Sigmoid colon (tissue), 7 donors: Measurements from ENCODE around the gene ACSL1. TPM values are rescaled to one million over a fixed set of nuclear protein-coding genes. Genes with fewer than 3 reads are reported as not detected.
"Not testable (repeated sequence)": the region's sequence is repeated elsewhere in the genome, so short reads cannot be mapped to it uniquely, and the experiment has no call there.

Experiments used
- DNase-seq: peaks from one replicate; pipeline ENCODE4 v3.0.0-alpha.2; 2019
- H3K27ac ChIP-seq, 4 donors: fragments of 200-600 bp; sonication (generic); one replicate each; pipeline ENCODE4 v1.5.1; 2016 to 2019; ENCODE audit warnings: mild to moderate bottlenecking in 1 of 4
- H3K27me3 ChIP-seq, 3 donors: fragments of 200-600 bp; sonication (generic); one replicate each; pipeline ENCODE4 v1.5.1; 2019; ENCODE audit warnings: mild to moderate bottlenecking in 1 of 3
- H3K36me3 ChIP-seq, 4 donors: fragments of 200-600 bp; sonication (generic); one replicate each; pipeline ENCODE4 v1.5.1; 2016 to 2019
- H3K4me1 ChIP-seq, 4 donors: fragments of 200-600 bp; sonication (generic); one replicate each; pipeline ENCODE4 v1.5.1; 2017 to 2019
- H3K4me3 ChIP-seq, 4 donors: fragments of 200-600 bp; sonication (generic); one replicate each; pipeline ENCODE4 v1.5.1; 2017 to 2019; ENCODE audit warnings: mild to moderate bottlenecking in 2 of 4, moderate library complexity in 1 of 4
- H3K9me3 ChIP-seq, 4 donors: fragments of 200-600 bp in 3 of 4; sonication (generic) in 3 of 4; one replicate each; pipeline versions ENCODE4 v1.5.1 to v1.6.1; 2013 to 2019
- EP300 ChIP-seq, 4 donors: sonication (generic); formaldehyde crosslinking; IDR thresholded peaks; one replicate each; pipeline ENCODE4 v1.6.1; 2017; ENCODE audit warnings: antibody characterized with exemption in 4 of 4
- POLR2A ChIP-seq, 2 donors: fragments of 450-650 bp; IDR thresholded peaks; one replicate each; pipeline ENCODE4 v1.6.1; 2016; ENCODE audit warnings: antibody characterized with exemption in 2 of 2, mild to moderate bottlenecking in 2 of 2, moderate library complexity in 2 of 2
- POLR2AphosphoS5 ChIP-seq, 4 donors: sonication (generic); formaldehyde crosslinking; IDR thresholded peaks; one replicate each; pipeline ENCODE4 v1.6.1; 2017; ENCODE audit warnings: antibody characterized with exemption in 4 of 4
- WGBS, 2 donors: extraction: QIAGEN DNeasy Blood & Tissue Kit; methylation state at CpG; one replicate each; pipeline ENCODE4 v1.1.7; 2013; 5-methylcytosine and 5-hydroxymethylcytosine counted together
- intact Hi-C: fragments of 100-400 bp; cut with DNase I; formaldehyde crosslinking; loops from one replicate; pipeline ENCODE4 v1.15.1; 2023
- polyA plus RNA-seq, 3 donors: library from polyadenylated mRNA; stranded (reverse); fragments of 200-250 nt; gene quantifications; one replicate each; pipeline ENCODE4 v1.2.3, GENCODE V29; 2013
- total RNA-seq, 4 donors: library from RNA; depleted of rRNA; stranded (reverse); fragments of >200 nt; gene quantifications; one replicate each; pipeline ENCODE4 v1.1.0, GENCODE V29; 2016
- TF ChIP-seq, protein P1 (sequence below), 4 experiments: fragments of 450-650 bp in 3 of 4; fragments of 200-600 bp in 1 of 4; IDR thresholded peaks; one replicate each; pipeline ENCODE4 v1.5.1; 2016 to 2019; ENCODE audit warnings: antibody characterized with exemption in 4 of 4, mild to moderate bottlenecking in 3 of 4, moderate library complexity in 2 of 4
- donor health status: healthy with polysubstance abuse.
- donor health status: Bipolar disorder and iron deficiency.
- donor health status: healthy.

ACSL1 gene
- total and polyA plus RNA-seq, 7 donors: 31.7 to 121 (median 57.1) TPM

DNA sequence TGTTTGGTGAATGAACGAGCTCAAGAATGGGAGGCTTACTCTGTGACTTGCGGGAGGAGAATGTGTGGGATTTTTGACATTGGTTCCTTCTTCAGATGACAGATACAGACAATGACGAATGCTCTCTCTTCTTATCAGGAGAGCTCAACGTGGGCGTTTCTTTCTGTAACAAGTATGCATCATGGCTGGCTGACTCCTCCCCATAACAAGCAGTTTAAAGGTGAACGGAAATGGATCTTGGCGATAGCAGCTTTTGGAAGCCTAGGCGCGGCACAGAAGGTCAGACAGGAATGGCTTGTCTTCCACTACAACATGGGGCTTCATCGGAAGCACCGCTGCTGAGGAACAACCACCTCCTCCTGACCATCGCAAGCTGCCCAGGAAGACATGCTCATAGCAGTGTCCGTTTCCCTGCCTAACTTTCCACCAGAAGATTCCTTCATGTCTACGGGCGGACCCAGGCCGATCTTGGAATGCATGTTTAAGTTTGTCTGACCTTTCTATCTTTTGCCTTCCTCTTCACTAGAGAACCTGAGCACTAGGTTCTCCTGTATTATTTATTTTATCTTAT lies 18.3 kb upstream of the ACSL1 start:
- Histone ChIP-seq H3K36me3 (no peaks in the 10 kb centered on the region), H3K9me3 (no peaks in the 10 kb centered on the region), H3K27ac (no peak overlapping the region), H3K4me1 (no peaks in the 10 kb centered on the region), H3K4me3 (no peak overlapping the region), H3K27me3 (no peaks in the 10 kb centered on the region)
- no peak for DNase-seq
- no peak for TF ChIP-seq EP300 (IDR thresholded peaks at IDR 0.05)
- TF ChIP-seq POLR2A (IDR thresholded peaks at IDR 0.05): no peak
- no peak for TF ChIP-seq POLR2AphosphoS5 (IDR thresholded peaks at IDR 0.05)
- TF ChIP-seq, protein P1, sequence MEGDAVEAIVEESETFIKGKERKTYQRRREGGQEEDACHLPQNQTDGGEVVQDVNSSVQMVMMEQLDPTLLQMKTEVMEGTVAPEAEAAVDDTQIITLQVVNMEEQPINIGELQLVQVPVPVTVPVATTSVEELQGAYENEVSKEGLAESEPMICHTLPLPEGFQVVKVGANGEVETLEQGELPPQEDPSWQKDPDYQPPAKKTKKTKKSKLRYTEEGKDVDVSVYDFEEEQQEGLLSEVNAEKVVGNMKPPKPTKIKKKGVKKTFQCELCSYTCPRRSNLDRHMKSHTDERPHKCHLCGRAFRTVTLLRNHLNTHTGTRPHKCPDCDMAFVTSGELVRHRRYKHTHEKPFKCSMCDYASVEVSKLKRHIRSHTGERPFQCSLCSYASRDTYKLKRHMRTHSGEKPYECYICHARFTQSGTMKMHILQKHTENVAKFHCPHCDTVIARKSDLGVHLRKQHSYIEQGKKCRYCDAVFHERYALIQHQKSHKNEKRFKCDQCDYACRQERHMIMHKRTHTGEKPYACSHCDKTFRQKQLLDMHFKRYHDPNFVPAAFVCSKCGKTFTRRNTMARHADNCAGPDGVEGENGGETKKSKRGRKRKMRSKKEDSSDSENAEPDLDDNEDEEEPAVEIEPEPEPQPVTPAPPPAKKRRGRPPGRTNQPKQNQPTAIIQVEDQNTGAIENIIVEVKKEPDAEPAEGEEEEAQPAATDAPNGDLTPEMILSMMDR (IDR thresholded peaks at IDR 0.05): no peak
- 76 to 86% methylated on average over 16 of the region's 16 CpGs for whole genome bisulfite sequencing, 2 donors
- intact Hi-C loops: no loop called here

DNA sequence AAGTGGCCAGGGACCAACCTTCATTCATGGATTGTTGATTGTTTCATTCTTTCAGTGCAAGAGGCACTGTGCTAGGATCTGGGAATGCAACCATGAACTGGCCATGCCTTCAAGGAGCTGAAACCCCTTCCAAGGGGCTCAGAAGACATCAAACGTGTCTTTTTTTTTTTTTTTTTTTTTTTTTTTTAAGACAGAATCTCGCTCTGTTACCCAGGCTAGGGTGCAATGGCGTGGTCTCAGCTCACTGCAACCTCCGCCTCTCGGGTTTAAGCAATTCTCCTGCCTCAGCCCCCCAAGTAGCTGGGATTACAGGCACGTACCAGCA lies 13.3 kb upstream of the ACSL1 start:
- 86 to 89% methylated on average over 6 of the region's 6 CpGs for WGBS, 2 donors
- not testable (repeated sequence) for H3K27me3 ChIP-seq

DNA sequence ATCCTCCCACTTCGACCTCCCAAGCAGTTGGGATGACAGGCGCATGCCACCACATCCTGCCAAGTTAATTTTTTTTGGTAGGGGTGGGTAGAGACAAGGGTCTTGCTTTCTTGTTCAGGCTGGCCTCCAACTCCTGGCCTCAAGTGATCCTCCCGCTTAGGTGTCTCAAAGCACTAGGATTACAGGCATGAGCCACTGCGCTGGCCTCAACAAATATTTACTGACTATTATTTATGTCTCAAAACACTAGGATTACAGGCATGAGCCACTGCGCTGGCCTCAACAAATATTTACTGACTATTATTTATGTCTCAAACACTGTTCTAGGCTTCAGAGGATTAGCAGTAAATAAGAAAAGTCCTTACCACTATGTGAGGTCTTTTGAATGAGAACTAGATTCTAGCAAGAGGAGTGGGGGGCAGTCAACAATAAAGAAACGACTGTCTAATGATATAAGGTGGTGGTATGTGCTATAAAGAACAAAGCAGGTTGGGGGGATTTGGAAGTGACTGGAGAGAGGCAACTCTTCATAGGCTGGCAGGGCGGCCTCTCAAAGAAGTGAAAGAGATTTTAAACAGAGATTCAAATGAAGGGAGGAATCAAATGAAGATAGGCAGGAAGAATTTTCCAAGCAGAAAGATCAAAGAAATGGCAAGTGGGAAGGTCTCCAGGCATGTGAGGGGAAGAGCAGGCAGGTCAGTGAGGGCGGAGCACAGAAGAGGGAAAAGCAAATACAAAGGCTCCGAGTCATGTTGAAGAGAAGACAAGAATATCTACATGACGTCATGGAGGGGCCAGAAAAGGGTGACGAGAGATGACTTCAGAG lies 12.7 kb upstream of the ACSL1 start:
- intact Hi-C loops: no loop called here
- 56 to 75% methylated on average over 11 of the region's 11 CpGs for WGBS, 2 donors
- TF ChIP-seq EP300 (IDR thresholded peaks at IDR 0.05): no peak
- TF ChIP-seq POLR2AphosphoS5 (IDR thresholded peaks at IDR 0.05): no peak
- no peak for TF ChIP-seq POLR2A (IDR thresholded peaks at IDR 0.05)
- TF ChIP-seq, protein P1 (IDR thresholded peaks at IDR 0.05): no peak
- H3K4me3 ChIP-seq: no peak overlapping the region
- H3K9me3 ChIP-seq: no peaks in the 10 kb centered on the region
- H3K36me3 ChIP-seq: no peaks in the 10 kb centered on the region
- H3K27me3 ChIP-seq: no peaks in the 10 kb centered on the region
- no peak overlapping the region for H3K27ac ChIP-seq
- H3K4me1 ChIP-seq: no peaks in the 10 kb centered on the region
- DNase-seq: no peak

More for the DNA sequence above, 13.3 kb upstream of the ACSL1 start:
- H3K36me3 ChIP-seq, intact Hi-C loops, H3K4me1 ChIP-seq, H3K9me3 ChIP-seq, H3K4me3 ChIP-seq, H3K27ac ChIP-seq, DNase-seq: not testable (repeated sequence)

DNA sequence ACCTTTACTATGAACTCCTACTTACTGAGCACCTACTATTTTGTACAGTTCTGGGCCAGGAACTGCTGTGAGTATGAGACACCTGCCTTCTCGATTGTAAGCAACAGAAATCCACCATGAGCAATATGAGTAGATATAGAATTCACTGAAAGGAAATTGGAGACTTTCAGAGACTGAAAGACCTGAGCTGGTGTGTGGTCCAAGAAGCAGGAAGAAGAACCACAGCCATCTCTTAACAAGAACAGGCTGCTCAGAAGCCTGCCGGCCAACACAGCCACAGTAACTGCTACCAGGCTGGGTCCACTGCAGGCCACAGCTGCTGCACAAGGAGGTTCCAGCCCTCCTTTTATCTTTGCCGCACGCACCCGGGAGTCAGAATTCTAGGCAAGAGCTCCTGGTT lies 10.8 kb upstream of the ACSL1 start:
- Histone ChIP-seq H3K4me1 (no peaks in the 10 kb centered on the region), H3K27ac (no peak overlapping the region), H3K27me3 (no peaks in the 10 kb centered on the region), H3K9me3 (no peaks in the 10 kb centered on the region), H3K4me3 (no peak overlapping the region), H3K36me3 (no peaks in the 10 kb centered on the region)
- TF ChIP-seq, protein P1 (IDR thresholded peaks at IDR 0.05): no peak
- TF ChIP-seq POLR2A (IDR thresholded peaks at IDR 0.05) (no peak), EP300 (IDR thresholded peaks at IDR 0.05) (no peak), POLR2AphosphoS5 (IDR thresholded peaks at IDR 0.05) (no peak)
- intact Hi-C loops: no loop called here
- 89 to 90% methylated on average over 5 of the region's 5 CpGs for WGBS, 2 donors
- no peak for DNase-seq

DNA sequence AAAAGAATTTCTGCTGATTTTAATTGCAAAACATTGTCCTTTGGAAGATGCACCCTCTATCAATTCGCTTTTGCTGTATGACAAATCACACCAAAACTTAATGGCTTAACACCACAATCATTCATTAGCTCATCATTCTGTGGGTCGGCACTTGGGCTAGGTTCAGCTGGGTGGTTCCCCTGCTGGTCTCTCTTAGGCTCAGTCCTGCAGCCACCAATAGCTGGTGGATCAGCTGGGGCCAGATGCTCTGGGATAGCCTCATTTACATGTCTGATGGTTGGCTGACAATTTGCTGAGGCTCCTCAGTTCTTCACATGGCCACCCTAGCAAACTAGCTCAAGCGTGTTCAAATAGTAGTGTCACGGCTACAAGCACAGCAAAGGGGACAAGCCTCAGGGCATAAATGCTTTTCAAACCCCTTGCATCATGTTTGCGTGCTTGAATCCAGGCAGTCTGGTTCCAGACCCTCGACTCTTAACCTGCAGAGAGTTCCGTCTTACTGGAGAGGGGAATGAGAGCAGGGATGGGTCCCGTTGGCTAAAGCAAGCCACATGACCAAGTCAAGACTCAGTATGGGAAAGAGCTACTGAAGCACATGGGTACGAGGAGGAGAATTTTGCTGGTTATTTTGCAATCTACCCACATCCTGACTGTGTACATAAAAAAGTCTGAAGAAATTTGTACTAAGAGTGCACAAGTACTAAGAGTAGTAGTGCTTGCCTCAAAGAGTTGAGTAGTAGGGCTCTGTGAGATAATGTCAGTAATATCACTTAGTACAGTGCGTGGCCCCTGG lies 7.5 kb upstream of the ACSL1 start:
- no peak overlapping the region for H3K4me3 ChIP-seq
- no peak overlapping the region for H3K27ac ChIP-seq
- no peaks in the 10 kb centered on the region for H3K9me3 ChIP-seq
- H3K36me3 ChIP-seq: no peaks in the 10 kb centered on the region
- no peak for DNase-seq
- no peak for TF ChIP-seq POLR2A (IDR thresholded peaks at IDR 0.05)
- no peak for TF ChIP-seq POLR2AphosphoS5 (IDR thresholded peaks at IDR 0.05)
- TF ChIP-seq EP300 (IDR thresholded peaks at IDR 0.05): no peak
- TF ChIP-seq, protein P1 (IDR thresholded peaks at IDR 0.05): no peak
- 77 to 88% methylated on average over 10 of the region's 10 CpGs for WGBS, 2 donors
- no peaks in the 10 kb centered on the region for H3K4me1 ChIP-seq
- H3K27me3 ChIP-seq: no peaks in the 10 kb centered on the region
- intact Hi-C loops: no loop called here
